ENCODE data around the gene PDE4D.

- TF ChIP-seq POLR2A (IDR thresholded peaks at IDR 0.05) (no peak), CTCF (IDR thresholded peaks at IDR 0.05) (no peak)
These were observed 776.2 kb downstream of the PDE4D start for GRCh38 chr5:59117320-59117719.
